EH (cell line): ENCODE results near the gene GCLC.

ENCODE experiments used
- DNase-seq: peaks from one replicate; pipeline ENCODE4 v3.0.0-alpha.2; 2015; ENCODE audit warnings: low read depth

The GCLC gene

GRCh38 chr6:53524455-53524815, 20.5 kb downstream of the GCLC start:
- DNase-seq = peak; percentile 84

GRCh38 chr6:53523511-53524454, 21.1 kb downstream of the GCLC start:
- DNase-seq = peak; percentile 20

- no peak for DNase-seq
Observed at GRCh38 chr6:53520320-53520928, 24.5 kb downstream of the GCLC start.

GRCh38 chr6:53518862-53519261, 26.0 kb downstream of the GCLC start:
- DNase-seq = no peak

GRCh38 chr6:53517021-53517420, 27.9 kb downstream of the GCLC start:
- DNase-seq = peak; percentile 56

GRCh38 chr6:53514677-53515076, 30.2 kb downstream of the GCLC start:
- DNase-seq = no peak

GRCh38 chr6:53513519-53513966, 31.4 kb downstream of the GCLC start:
- DNase-seq = no peak

GRCh38 chr6:53513056-53513455, 31.8 kb downstream of the GCLC start:
- no peak for DNase-seq

- no peak for DNase-seq
Observed at GRCh38 chr6:53512626-53513025, 32.3 kb downstream of the GCLC start.

GRCh38 chr6:53510746-53511145, 34.2 kb downstream of the GCLC start:
- no peak for DNase-seq

GRCh38 chr6:53506872-53507271, 38.0 kb downstream of the GCLC start:
- no peak for DNase-seq

- DNase-seq = no peak
Observed at GRCh38 chr6:53504512-53504911, 40.4 kb downstream of the GCLC start.

- DNase-seq = no peak
Observed at GRCh38 chr6:53503060-53503459, 41.8 kb downstream of the GCLC start.

- DNase-seq = no peak
Observed at GRCh38 chr6:53501432-53501831, 43.5 kb downstream of the GCLC start.

- DNase-seq = no peak
Observed at GRCh38 chr6:53500095-53500494, 44.8 kb downstream of the GCLC start.

- DNase-seq = no peak
Observed at GRCh38 chr6:53499094-53499493, 45.8 kb downstream of the GCLC start.

- no peak for DNase-seq
Observed at GRCh38 chr6:53498649-53499048, 46.3 kb downstream of the GCLC start.

GRCh38 chr6:53497905-53498304, 47.0 kb downstream of the GCLC start:
- no peak for DNase-seq

GRCh38 chr6:53496797-53497375, 48.0 kb downstream of the GCLC start:
- DNase-seq = peak; percentile 89

- DNase-seq = no peak
Observed at GRCh38 chr6:53495506-53496499, 49.1 kb downstream of the GCLC start.

GRCh38 chr6:53494076-53494475, 50.8 kb downstream of the GCLC start:
- DNase-seq = peak; percentile 21

- peak; percentile 38 for DNase-seq
Observed at GRCh38 chr6:53493635-53494025, 51.3 kb downstream of the GCLC start.
